ENCODE results near the gene IFI35.

- TF ChIP-seq, protein P1, sequence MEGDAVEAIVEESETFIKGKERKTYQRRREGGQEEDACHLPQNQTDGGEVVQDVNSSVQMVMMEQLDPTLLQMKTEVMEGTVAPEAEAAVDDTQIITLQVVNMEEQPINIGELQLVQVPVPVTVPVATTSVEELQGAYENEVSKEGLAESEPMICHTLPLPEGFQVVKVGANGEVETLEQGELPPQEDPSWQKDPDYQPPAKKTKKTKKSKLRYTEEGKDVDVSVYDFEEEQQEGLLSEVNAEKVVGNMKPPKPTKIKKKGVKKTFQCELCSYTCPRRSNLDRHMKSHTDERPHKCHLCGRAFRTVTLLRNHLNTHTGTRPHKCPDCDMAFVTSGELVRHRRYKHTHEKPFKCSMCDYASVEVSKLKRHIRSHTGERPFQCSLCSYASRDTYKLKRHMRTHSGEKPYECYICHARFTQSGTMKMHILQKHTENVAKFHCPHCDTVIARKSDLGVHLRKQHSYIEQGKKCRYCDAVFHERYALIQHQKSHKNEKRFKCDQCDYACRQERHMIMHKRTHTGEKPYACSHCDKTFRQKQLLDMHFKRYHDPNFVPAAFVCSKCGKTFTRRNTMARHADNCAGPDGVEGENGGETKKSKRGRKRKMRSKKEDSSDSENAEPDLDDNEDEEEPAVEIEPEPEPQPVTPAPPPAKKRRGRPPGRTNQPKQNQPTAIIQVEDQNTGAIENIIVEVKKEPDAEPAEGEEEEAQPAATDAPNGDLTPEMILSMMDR (conservative IDR thresholded peaks at IDR 0.05 in 1 of 2, IDR thresholded peaks at IDR 0.05 in 1 of 2; ENCODE audit: low read depth in 1 of 2, low read length in 2 of 2) = no peak
- TF ChIP-seq EZH2 (IDR thresholded peaks at IDR 0.05; ENCODE audit: low read length, missing control alignments) = no peak
These were observed 42.2 kb upstream of the IFI35 start, which contains the start of gene AARSD1 for GRCh38 chr17:42964161-42964932.

Data from fibroblast of lung (primary cell).